NCI-H128 (cell line): ENCODE data around the gene SNCAIP.
"Not testable (repeated sequence)": the region's sequence is repeated elsewhere in the genome, so short reads cannot be mapped to it uniquely, and the experiment has no call there.

Experiments
- DNase-seq: peaks from one replicate; lab custom pipeline; 2025; ENCODE audit not compliant: unreplicated experiment; lab: John Stamatoyannopoulos, UW

Gene SNCAIP

GRCh38 chr5:122354293-122354692 lies 42.3 kb downstream of the SNCAIP start:
- DNase-seq = no peak

DNA sequence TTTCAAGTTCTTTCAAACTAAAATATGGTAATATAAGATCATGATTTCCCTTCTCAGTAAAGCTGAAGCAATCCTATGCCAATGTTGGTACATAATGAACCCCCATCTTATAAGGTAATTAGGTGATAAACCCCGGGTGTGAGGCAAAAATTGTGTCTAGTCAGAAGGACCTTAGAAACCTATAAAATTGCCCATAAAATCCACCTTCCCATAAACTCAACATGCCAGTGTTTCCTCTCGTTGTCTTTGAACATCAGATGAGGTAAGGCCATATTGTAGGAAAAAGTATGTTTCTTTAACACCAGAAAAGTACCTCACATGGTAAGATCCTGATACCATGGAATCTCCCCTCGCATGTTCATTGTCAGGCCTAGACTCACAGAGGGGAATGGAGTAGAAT lies 43.3 kb downstream of the SNCAIP start:
- DNase-seq = no peak

DNA sequence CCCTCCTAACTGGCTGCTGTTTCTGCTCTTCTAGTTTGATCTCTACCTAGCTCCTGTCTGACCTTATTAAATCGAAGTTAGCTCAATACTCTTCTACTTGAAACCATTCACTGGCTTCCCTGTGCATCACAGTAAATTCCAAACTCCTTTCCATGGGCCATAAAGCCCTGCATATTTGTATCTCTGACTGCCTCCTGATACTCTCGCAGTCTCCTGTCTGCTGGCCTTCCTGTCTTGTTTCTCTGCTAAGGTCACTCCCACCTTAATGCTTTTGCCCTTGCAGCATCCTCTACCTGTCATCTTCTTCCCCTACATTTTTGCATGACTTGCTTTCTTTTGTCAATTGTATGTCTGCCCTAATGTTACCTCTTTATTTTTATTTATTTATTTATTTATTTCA lies 44.8 kb downstream of the SNCAIP start:
- no peak for DNase-seq

- DNase-seq = no peak
Observed at GRCh38 chr5:122358372-122358979, 46.4 kb downstream of the SNCAIP start.

GRCh38 chr5:122362361-122362760 lies 50.3 kb downstream of the SNCAIP start:
- no peak for DNase-seq

DNA sequence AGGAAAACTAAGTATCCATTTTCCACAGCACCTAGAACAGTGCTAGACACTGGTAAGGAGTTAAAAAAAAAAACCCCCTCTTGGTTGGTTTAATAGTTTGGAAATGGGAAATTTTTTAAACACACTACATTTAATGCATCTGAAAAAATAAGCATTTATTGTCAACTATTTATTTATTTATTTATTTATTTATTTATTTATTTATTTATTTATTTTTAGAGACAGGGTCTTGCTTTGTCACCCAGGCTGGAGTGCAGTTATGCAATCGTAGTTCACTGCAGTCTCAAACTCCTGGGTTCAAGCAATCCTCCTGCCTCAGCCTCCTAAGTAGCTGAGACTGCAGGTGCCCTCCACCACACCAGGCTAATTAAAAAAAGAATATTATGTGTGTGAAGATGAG lies 51.6 kb downstream of the SNCAIP start:
- no peak for DNase-seq

DNA sequence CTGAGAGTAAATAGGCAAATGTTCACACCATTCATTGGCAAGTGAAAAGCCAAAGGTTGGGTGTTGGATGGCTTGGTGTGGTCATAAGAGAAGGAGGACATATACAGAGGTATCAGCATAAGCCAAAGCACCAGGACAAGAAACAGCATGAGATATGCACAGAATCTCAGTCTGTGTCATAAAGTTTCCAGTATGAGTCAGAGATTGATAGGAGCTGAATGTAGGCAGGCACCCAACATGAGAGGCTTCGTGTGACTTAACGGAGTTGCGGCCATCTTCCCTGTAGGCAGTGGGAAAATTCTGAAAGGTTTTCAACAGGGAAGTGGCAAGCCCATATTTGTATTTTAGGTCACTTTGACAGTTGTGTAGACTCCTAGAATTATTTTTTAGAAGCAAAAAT lies 54.5 kb downstream of the SNCAIP start:
- DNase-seq = no peak

GRCh38 chr5:122367456-122367855 lies 55.4 kb downstream of the SNCAIP start:
- DNase-seq = no peak

- DNase-seq = no peak
Observed at GRCh38 chr5:122368510-122369251, 56.6 kb downstream of the SNCAIP start.

GRCh38 chr5:122369253-122369815 lies 57.3 kb downstream of the SNCAIP start:
- no peak for DNase-seq

DNA sequence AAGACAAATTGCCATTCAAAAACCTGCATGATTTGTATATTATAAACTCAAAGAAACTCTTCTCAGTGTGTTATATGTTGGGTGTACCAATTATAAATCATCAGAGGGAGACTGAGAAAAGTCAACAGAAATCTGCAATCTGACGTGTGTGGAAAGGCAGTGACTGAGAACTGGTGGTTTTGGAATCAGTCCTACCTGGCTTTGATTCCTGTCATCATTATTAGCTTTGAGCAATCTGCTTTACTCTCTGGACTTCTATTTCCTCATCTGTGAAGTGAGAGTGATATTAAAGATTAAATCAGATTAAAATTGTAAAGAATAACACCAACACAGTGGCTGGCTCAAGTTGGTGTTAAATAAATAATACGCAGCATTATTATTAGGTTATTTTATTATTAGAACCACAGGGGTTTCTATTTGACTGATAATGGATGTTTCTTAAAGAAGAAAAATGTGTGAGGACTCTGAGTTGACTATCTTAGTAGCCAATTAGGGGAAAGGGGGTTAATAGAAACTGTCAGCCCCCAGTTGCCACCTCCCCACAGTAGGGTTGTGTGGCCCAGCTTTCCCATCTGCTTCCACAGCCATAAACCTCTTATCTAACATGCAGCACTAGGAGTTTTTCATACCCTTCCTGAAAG lies 59.6 kb downstream of the SNCAIP start:
- no peak for DNase-seq

DNA sequence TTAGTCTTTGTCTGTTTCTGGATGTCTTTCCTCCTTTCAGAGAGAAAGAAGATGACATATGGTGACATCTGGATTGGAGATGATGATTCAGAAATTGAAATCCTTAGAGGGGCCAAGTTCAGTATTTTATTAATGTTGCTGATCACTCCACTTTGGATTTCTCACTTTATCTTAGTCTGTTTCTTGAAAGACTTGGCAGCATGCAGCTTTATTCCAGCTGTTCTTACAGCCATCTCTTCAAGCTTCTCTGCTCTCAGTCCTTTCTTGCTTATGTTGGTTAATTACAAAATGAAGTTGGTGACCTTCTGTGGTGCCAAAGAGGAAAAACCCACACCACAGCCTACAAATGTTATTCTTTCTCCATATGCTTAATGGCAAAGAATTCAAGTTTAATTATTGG lies 62.1 kb downstream of the SNCAIP start:
- no peak for DNase-seq

GRCh38 chr5:122375801-122376200 lies 63.8 kb downstream of the SNCAIP start:
- no peak for DNase-seq

DNA sequence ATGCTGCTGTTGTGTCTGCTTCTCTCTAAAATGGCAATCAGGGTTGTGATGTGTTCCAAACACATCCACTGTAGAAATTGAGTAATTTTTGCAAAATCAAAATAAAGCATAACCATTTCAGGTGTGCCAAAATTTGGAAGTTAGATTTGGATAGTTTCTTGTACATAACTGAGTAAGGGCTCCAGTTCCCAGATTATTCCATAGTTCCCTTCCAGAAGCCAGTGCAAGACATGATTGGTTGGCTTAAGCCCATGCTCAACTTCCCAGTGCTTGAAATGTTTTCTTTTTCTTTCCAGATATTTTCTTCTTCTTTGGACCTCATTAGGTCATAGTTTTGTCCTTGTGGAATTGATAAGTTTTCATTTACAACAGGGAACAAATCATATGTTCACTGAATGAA lies 64.2 kb downstream of the SNCAIP start:
- DNase-seq = no peak

DNA sequence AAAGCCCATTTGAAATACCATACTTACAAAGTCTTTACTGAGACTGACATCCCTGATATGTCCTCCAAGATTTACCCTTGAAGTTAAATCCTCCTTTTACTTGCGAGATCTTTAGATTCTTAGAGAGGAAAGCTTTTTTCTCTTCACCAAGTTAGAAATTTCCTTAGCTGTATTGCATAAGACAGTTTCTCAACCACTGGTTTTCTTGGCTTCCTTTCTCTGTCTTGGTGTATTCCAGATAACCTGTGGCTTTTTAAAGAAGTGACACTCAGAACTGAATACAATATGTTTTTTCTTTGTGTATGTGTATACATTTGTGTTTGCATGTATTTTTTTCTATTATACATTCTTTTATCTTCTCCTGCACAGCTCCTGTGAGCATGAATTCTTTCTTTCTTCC lies 65.0 kb downstream of the SNCAIP start:
- no peak for DNase-seq

DNA sequence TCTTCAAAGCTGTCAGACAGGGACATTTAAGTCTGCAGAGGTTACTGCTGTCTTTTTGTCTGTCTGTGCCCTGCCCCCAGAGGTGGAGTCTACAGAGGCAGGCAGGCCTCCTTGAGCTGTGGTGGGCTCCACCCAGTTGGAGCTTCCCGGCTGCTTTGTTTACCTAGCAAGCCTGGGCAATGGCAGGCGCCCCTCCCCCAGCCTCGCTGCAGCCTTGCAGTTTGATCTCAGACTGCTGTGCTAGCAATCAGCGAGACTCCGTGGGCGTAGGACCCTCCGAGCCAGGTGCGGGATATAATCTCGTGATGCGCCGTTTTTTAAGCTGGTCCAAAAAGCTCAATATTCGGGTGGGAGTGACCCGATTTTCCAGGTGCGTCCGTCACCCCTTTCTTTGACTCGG lies 70.9 kb downstream of the SNCAIP start:
- DNase-seq = not testable (repeated sequence)

DNA sequence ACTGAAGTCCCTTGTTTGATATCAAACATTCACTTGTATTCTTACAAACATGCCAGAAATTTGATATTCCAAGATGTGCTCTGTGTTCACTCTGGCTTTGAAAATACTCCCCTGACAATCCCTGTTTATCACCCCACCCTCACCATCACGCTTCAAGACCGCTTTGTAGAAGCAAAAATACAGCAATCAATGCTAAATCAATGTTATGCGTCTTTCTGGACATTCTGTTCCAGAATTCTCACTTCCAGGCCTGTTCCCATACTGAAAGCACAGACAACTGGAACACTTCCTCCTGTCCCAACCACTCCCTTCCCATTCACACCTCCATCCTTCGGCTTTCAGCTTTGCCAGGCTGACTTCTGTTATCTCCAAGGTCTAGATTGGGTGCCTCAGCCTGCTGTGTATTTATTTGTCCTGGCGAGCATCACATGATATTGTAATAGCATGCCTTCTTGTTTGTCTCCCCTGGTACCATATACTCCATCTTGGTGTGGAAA lies 72.8 kb downstream of the SNCAIP start:
- no peak for DNase-seq

DNA sequence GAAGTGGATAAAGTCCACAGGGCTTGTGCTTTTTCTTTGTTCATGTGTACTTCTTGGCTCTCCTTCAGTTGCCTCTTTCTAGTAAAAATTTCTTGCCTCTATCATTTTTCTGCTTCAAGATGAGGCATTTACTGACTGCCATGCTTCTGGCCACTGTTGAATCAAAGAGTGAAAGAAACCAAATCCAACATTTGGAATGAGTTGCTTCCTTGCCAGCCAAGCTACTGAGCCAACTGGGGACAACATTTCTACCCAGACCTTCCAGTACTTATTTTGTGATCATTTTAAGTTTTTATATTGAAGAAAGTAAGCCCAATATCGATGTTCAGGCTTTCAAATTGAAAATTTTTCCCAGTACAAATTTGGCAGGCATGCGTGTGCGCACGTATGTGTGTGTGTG lies 73.2 kb downstream of the SNCAIP start:
- no peak for DNase-seq

- DNase-seq = no peak
Observed at GRCh38 chr5:122385808-122386207, 73.8 kb downstream of the SNCAIP start.

DNA sequence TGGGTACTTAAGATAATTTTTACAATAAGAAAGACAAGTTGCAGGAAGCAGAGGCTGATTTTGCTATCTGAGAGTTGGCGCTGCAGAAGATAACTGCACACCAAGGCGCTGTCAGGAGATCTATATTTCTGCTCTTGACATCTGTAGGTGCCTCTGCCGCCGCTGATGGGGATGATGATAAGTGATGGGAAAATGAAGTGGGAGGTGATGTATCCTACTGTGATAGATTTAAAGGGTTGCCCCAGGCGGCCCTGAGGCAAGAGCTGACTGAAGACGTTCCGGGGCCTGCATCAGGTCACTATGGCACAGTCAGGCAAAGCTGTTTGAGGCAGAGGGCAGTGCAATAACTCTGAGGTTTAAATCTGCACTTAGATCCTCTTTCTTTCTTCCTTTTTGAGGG lies 78.1 kb downstream of the SNCAIP start:
- DNase-seq = no peak

DNA sequence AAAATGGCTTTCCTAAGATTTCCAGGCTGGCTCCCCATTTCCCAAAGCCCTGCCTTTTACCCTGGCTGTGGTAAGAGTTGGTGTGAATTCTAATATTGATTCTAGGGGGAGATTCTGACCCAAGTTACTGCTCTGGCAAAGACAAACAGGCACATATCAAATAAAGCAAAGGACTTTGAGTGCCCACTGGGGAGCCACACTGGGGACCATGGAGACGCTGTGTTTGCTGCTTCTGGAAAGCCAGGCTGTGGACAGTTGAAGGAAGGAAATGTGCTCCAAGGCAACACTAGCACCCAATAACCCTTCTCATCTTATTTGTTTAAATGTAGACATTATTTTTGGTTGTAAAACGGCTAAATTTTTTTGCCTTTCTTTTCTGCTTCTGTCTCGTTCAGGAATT lies 78.7 kb downstream of the SNCAIP start:
- DNase-seq = no peak

- no peak for DNase-seq
Observed at GRCh38 chr5:122391621-122392020, 79.6 kb downstream of the SNCAIP start.
